Measurements from ENCODE around the gene CAMKMT. TPM values are rescaled to one million over a fixed set of nuclear protein-coding genes. Genes with fewer than 3 reads are reported as not detected.

The CAMKMT gene
- total and polyA plus RNA-seq, 2 experiments from 2014 or later: 26.5 to 29.5 TPM

DNA sequence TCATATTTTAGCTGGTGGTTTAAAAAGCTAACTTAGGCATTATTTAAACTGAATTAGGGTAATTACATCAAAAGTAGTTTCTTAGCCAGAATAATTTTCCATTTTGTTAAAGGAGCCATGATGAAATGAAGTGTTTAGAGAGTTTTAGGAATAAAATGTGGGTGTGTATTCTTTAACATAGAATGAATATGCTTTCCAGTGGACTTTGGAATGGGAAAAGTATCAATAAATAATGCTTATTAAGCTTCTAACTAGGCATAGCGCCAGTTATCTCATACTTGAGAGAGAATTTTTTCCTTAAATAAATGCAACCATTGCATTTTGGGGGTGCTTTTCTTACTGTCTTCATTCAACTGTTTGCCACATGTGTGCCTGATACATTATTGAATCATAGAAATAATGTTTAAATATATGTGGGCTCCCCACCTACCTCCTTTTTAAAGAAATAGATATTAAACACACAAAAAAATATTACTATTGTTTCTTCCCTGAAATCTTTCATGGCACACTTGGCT is 90.4 kb downstream of the CAMKMT start:
- Histone ChIP-seq H3K4me2 (no peak overlapping the region), H3F3A (replicated peaks; ENCODE audit: low read depth) (no peaks in the 10 kb centered on the region), H3K27ac (ENCODE audit: low read depth) (no peak overlapping the region), H2AFZ (no peak overlapping the region), H3K4me1 (ENCODE audit: insufficient read depth) (peaks cover 16% of the 10 kb centered on the region), H3K9me2 (ENCODE audit: insufficient read depth) (no peaks in the 10 kb centered on the region), H3K36me3 (ENCODE audit: insufficient read depth) (no peaks in the 10 kb centered on the region), H4K20me1 (replicated peaks; ENCODE audit: insufficient read depth) (no peaks in the 10 kb centered on the region), H3K79me2 (replicated peaks; ENCODE audit: insufficient read depth) (no peaks in the 10 kb centered on the region), H3K27me3 (ENCODE audit: insufficient read depth) (no peaks in the 10 kb centered on the region), H3K4me3 (no peak overlapping the region)
- Mint-ChIP-seq H3K4me1 (peaks cover 38% of the 10 kb centered on the region), H3K27ac (no peak overlapping the region), H3K9me3 (no peaks in the 10 kb centered on the region), H3K36me3 (ENCODE audit: low read depth) (no peaks in the 10 kb centered on the region), H3K27me3 (ENCODE audit: insufficient read depth, low read depth, poor library complexity) (no peaks in the 10 kb centered on the region), H3K4me3 (no peak overlapping the region)
- TF ChIP-seq, protein P1, sequence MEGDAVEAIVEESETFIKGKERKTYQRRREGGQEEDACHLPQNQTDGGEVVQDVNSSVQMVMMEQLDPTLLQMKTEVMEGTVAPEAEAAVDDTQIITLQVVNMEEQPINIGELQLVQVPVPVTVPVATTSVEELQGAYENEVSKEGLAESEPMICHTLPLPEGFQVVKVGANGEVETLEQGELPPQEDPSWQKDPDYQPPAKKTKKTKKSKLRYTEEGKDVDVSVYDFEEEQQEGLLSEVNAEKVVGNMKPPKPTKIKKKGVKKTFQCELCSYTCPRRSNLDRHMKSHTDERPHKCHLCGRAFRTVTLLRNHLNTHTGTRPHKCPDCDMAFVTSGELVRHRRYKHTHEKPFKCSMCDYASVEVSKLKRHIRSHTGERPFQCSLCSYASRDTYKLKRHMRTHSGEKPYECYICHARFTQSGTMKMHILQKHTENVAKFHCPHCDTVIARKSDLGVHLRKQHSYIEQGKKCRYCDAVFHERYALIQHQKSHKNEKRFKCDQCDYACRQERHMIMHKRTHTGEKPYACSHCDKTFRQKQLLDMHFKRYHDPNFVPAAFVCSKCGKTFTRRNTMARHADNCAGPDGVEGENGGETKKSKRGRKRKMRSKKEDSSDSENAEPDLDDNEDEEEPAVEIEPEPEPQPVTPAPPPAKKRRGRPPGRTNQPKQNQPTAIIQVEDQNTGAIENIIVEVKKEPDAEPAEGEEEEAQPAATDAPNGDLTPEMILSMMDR (conservative IDR thresholded peaks at IDR 0.05; ENCODE audit: low read depth in 2 of 2): no peak
- TF ChIP-seq ZNF331 (CRISPR knock-in tag; IDR thresholded peaks at IDR 0.05; ENCODE audit: low read depth): no peak
- TF ChIP-seq, protein P2, sequence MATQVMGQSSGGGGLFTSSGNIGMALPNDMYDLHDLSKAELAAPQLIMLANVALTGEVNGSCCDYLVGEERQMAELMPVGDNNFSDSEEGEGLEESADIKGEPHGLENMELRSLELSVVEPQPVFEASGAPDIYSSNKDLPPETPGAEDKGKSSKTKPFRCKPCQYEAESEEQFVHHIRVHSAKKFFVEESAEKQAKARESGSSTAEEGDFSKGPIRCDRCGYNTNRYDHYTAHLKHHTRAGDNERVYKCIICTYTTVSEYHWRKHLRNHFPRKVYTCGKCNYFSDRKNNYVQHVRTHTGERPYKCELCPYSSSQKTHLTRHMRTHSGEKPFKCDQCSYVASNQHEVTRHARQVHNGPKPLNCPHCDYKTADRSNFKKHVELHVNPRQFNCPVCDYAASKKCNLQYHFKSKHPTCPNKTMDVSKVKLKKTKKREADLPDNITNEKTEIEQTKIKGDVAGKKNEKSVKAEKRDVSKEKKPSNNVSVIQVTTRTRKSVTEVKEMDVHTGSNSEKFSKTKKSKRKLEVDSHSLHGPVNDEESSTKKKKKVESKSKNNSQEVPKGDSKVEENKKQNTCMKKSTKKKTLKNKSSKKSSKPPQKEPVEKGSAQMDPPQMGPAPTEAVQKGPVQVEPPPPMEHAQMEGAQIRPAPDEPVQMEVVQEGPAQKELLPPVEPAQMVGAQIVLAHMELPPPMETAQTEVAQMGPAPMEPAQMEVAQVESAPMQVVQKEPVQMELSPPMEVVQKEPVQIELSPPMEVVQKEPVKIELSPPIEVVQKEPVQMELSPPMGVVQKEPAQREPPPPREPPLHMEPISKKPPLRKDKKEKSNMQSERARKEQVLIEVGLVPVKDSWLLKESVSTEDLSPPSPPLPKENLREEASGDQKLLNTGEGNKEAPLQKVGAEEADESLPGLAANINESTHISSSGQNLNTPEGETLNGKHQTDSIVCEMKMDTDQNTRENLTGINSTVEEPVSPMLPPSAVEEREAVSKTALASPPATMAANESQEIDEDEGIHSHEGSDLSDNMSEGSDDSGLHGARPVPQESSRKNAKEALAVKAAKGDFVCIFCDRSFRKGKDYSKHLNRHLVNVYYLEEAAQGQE (IDR thresholded peaks at IDR 0.05; ENCODE audit: unreplicated experiment): no peak
- TF ChIP-seq STAT1 (IDR thresholded peaks at IDR 0.05; ENCODE audit: unreplicated experiment): no peak
- no peak for TF ChIP-seq EZH2phosphoT487 (IDR thresholded peaks at IDR 0.05; ENCODE audit: unreplicated experiment)
- TF ChIP-seq, protein P3, sequence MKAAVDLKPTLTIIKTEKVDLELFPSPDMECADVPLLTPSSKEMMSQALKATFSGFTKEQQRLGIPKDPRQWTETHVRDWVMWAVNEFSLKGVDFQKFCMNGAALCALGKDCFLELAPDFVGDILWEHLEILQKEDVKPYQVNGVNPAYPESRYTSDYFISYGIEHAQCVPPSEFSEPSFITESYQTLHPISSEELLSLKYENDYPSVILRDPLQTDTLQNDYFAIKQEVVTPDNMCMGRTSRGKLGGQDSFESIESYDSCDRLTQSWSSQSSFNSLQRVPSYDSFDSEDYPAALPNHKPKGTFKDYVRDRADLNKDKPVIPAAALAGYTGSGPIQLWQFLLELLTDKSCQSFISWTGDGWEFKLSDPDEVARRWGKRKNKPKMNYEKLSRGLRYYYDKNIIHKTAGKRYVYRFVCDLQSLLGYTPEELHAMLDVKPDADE (IDR thresholded peaks at IDR 0.05): no peak
- TF ChIP-seq JUNB (IDR thresholded peaks at IDR 0.05; ENCODE audit: unreplicated experiment): no peak
- TF ChIP-seq EZH2 (IDR thresholded peaks at IDR 0.05; ENCODE audit: low read depth, unreplicated experiment): no peak
- no peak for TF ChIP-seq ZNF114 (CRISPR knock-in tag; IDR thresholded peaks at IDR 0.05)
- no peak for TF ChIP-seq POLR2AphosphoS5 (IDR thresholded peaks at IDR 0.05; ENCODE audit: low read depth)
- no peak for TF ChIP-seq CREB1 (CRISPR knock-in tag; IDR thresholded peaks at IDR 0.05; ENCODE audit: low read depth)
- DNase-seq (ENCODE audit: low spot score): no peak
- ATAC-seq: no peak

Measured in GM23338 (cell line).